D721Med (cell line): ENCODE measurements around the gene CD226.
"Not testable (repeated sequence)": the region's sequence is repeated elsewhere in the genome, so short reads cannot be mapped to it uniquely, and the experiment has no call there.

Source experiments
- DNase-seq: peaks from one replicate; pipeline ENCODE4 v3.0.0; 2011; ENCODE audit warnings: low spot score; ENCODE audit not compliant: insufficient read length
- FAIRE-seq: peaks from 2 replicates; lab custom pipeline; 2011; peaks lifted over from hg19 to GRCh38; lab: Jason Lieb, UNC
- TF ChIP-seq, protein P1 (sequence below): IDR thresholded peaks from 2 replicates; pipeline ENCODE4 v1.5.1; 2012; ENCODE audit warnings: mild to moderate bottlenecking, control low read depth; ENCODE audit not compliant: insufficient read depth; ENCODE audit errors: missing control alignments

The CD226 gene

DNA sequence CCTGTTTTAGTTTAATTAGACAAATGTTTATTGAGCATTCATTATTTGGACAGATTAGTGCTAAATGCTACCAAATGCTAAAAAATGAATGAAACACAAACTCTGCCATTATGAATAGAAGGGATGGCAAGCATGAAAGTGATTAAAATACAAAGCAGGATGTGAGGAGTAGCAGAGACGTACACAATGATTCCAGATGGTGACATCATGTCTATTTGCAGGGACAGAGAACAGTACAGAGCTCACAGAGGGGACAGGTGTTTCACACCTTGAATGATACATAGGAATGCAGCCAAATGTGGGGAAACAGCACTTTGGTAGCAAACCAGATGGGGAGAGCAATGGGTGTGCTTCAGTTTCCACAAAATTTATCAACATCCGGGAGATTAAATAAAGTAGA is 76.3 kb downstream of the CD226 start:
- TF ChIP-seq, protein P1, sequence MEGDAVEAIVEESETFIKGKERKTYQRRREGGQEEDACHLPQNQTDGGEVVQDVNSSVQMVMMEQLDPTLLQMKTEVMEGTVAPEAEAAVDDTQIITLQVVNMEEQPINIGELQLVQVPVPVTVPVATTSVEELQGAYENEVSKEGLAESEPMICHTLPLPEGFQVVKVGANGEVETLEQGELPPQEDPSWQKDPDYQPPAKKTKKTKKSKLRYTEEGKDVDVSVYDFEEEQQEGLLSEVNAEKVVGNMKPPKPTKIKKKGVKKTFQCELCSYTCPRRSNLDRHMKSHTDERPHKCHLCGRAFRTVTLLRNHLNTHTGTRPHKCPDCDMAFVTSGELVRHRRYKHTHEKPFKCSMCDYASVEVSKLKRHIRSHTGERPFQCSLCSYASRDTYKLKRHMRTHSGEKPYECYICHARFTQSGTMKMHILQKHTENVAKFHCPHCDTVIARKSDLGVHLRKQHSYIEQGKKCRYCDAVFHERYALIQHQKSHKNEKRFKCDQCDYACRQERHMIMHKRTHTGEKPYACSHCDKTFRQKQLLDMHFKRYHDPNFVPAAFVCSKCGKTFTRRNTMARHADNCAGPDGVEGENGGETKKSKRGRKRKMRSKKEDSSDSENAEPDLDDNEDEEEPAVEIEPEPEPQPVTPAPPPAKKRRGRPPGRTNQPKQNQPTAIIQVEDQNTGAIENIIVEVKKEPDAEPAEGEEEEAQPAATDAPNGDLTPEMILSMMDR: no peak
- FAIRE-seq (no peak), DNase-seq (no peak)

- DNase-seq (no peak), FAIRE-seq (peak; percentile 100)
These were observed 76.9 kb downstream of the CD226 start for GRCh38 chr18:69870736-69871135.

GRCh38 chr18:69866212-69866611 is 81.5 kb downstream of the CD226 start:
- TF ChIP-seq, protein P1: no peak
- no peak for FAIRE-seq
- no peak for DNase-seq

More at GRCh38 chr18:69870736-69871135, 76.9 kb downstream of the CD226 start:
- TF ChIP-seq, protein P1: no peak

- FAIRE-seq (no peak), DNase-seq (no peak)
- TF ChIP-seq, protein P1: no peak
These were observed 81.9 kb downstream of the CD226 start for GRCh38 chr18:69865776-69866175.

DNA sequence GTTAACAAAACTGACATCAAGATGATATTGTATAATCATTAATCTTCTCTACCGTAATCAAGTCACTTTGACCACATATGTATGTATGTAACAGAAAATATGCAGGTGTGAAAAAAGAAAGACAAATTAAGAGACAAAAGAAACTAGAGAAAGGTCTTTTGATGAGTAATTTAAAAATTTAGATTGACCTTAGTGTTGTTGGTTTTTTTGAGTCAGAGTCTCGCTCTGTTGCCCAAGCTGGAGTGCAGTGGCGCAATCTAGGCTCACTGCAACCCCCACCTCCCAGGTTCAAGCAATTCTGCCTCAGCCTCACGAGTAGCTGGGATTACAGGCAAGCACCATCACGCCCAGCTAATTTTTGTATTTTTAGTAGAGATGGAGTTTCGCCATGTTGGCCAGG is 82.9 kb downstream of the CD226 start:
- not testable (repeated sequence) for DNase-seq, FAIRE-seq

DNA sequence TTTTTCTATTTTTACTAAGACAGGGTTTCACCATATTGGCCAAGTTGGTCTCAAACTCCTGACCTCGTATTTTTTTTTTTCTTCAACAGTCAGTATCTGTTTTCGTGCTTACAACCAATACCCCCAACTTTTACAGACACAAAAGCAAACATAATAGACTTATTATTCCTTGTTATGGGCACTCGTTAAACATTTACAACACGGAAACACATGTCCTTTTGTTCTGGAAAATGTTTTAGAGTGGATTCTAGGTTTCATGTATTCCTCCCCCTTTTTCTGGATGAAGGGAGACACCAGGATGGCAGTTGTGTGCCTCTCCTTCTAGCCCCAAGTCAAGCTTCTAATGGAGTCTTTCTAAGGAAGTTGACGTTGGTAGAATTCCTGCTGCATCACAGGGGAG is 88.8 kb downstream of the CD226 start:
- peak; percentile 97 for FAIRE-seq
- DNase-seq: no peak
- TF ChIP-seq, protein P1: no peak

- FAIRE-seq: no peak
- DNase-seq: no peak
These were observed 93.2 kb downstream of the CD226 start for GRCh38 chr18:69854455-69854854.

DNA sequence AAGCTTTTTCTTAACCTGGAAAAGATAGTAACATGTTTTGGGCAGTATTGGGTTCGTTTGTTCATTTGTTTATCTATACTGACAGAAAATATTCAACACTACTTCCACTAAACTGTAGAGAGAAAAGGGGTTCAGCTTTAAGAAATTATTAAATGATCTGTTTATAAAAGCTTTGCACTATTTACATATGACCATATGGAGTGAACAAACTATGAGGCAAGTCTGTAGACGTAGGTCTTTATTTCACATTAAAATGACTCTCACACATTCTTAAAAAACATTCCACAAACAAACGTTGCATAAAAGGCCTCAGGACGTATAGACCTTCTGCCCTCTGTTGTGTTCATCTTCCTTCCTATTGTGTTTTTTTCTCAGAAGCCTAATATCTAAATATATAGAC is 94.6 kb downstream of the CD226 start:
- TF ChIP-seq, protein P1: no peak

More at GRCh38 chr18:69854455-69854854, 93.2 kb downstream of the CD226 start:
- TF ChIP-seq, protein P1: no peak

More for the DNA sequence above, 94.6 kb downstream of the CD226 start:
- no peak for FAIRE-seq
- no peak for DNase-seq
